ENCODE results near the gene ADGRE2. TPM values are rescaled to one million over a fixed set of nuclear protein-coding genes. Genes with fewer than 3 reads are reported as not detected.

The ADGRE2 gene
- total RNA-seq, 1 donor from 2014 or later = not detected

- Mint-ChIP-seq H3K4me1 (ENCODE audit: unreplicated experiment) (no peaks in the 10 kb centered on the region), H3K36me3 (ENCODE audit: unreplicated experiment) (no peaks in the 10 kb centered on the region), H3K9me3 (ENCODE audit: unreplicated experiment) (peaks cover 19% of the 10 kb centered on the region), H3K27ac (ENCODE audit: unreplicated experiment) (no peak overlapping the region), H3K4me3 (ENCODE audit: unreplicated experiment) (no peak overlapping the region), H3K27me3 (ENCODE audit: unreplicated experiment) (peaks cover 5% of the 10 kb centered on the region)
- peak; percentile 34 for DNase-seq (ENCODE audit: extremely low spot score, unreplicated experiment)
- no peak for TF ChIP-seq CTCF (IDR thresholded peaks at IDR 0.05)
Observed at GRCh38 chr19:14731200-14731599, 47.2 kb downstream of the ADGRE2 start.

GRCh38 chr19:14728595-14728994, 49.8 kb downstream of the ADGRE2 start:
- peak; percentile 49 for DNase-seq (ENCODE audit: extremely low spot score, unreplicated experiment)
- Mint-ChIP-seq H3K27ac (ENCODE audit: unreplicated experiment) (no peak overlapping the region), H3K4me1 (ENCODE audit: unreplicated experiment) (no peaks in the 10 kb centered on the region), H3K4me3 (ENCODE audit: unreplicated experiment) (no peak overlapping the region), H3K27me3 (ENCODE audit: unreplicated experiment) (no peaks in the 10 kb centered on the region), H3K9me3 (ENCODE audit: unreplicated experiment) (peaks cover 29% of the 10 kb centered on the region), H3K36me3 (ENCODE audit: unreplicated experiment) (peaks cover 4% of the 10 kb centered on the region)
- TF ChIP-seq CTCF (IDR thresholded peaks at IDR 0.05) = no peak

GRCh38 chr19:14722127-14722526, 56.2 kb downstream of the ADGRE2 start:
- H3K9me3 Mint-ChIP-seq (ENCODE audit: unreplicated experiment) = peaks cover 58% of the 10 kb centered on the region
- H3K4me1 Mint-ChIP-seq (ENCODE audit: unreplicated experiment) = no peaks in the 10 kb centered on the region
- H3K27ac Mint-ChIP-seq (ENCODE audit: unreplicated experiment) = no peak overlapping the region
- H3K4me3 Mint-ChIP-seq (ENCODE audit: unreplicated experiment) = no peak overlapping the region
- no peak for DNase-seq (ENCODE audit: extremely low spot score, unreplicated experiment)
- no peak for TF ChIP-seq CTCF (IDR thresholded peaks at IDR 0.05)
- peaks cover 62% of the 10 kb centered on the region for H3K36me3 Mint-ChIP-seq (ENCODE audit: unreplicated experiment)
- no peaks in the 10 kb centered on the region for H3K27me3 Mint-ChIP-seq (ENCODE audit: unreplicated experiment)

GRCh38 chr19:14719162-14719561, 59.2 kb downstream of the ADGRE2 start:
- no peak overlapping the region for H3K4me3 Mint-ChIP-seq (ENCODE audit: unreplicated experiment)
- H3K27me3 Mint-ChIP-seq (ENCODE audit: unreplicated experiment) = no peaks in the 10 kb centered on the region
- H3K4me1 Mint-ChIP-seq (ENCODE audit: unreplicated experiment) = no peaks in the 10 kb centered on the region
- H3K36me3 Mint-ChIP-seq (ENCODE audit: unreplicated experiment) = peaks cover 92% of the 10 kb centered on the region
- no peak for DNase-seq (ENCODE audit: extremely low spot score, unreplicated experiment)
- no peak overlapping the region for H3K27ac Mint-ChIP-seq (ENCODE audit: unreplicated experiment)
- H3K9me3 Mint-ChIP-seq (ENCODE audit: unreplicated experiment) = peaks cover 47% of the 10 kb centered on the region
- TF ChIP-seq CTCF (IDR thresholded peaks at IDR 0.05) = no peak

- peaks cover 94% of the 10 kb centered on the region for H3K36me3 Mint-ChIP-seq (ENCODE audit: unreplicated experiment)
- H3K9me3 Mint-ChIP-seq (ENCODE audit: unreplicated experiment) = peaks cover 47% of the 10 kb centered on the region
- TF ChIP-seq CTCF (IDR thresholded peaks at IDR 0.05) = no peak
- no peak for DNase-seq (ENCODE audit: extremely low spot score, unreplicated experiment)
- no peaks in the 10 kb centered on the region for H3K4me1 Mint-ChIP-seq (ENCODE audit: unreplicated experiment)
- H3K27me3 Mint-ChIP-seq (ENCODE audit: unreplicated experiment) = no peaks in the 10 kb centered on the region
- no peak overlapping the region for H3K4me3 Mint-ChIP-seq (ENCODE audit: unreplicated experiment)
- H3K27ac Mint-ChIP-seq (ENCODE audit: unreplicated experiment) = no peak overlapping the region
Observed at GRCh38 chr19:14718522-14719116, 59.7 kb downstream of the ADGRE2 start.

All from osteocyte (in vitro differentiated cells).